ENCODE data around the gene PITPNM2. TPM values are rescaled to one million over a fixed set of nuclear protein-coding genes. Genes with fewer than 3 reads are reported as not detected.

Gene PITPNM2
- total RNA-seq, 2 experiments from 2014 or later = 8.1 to 9.3 TPM

DNA sequence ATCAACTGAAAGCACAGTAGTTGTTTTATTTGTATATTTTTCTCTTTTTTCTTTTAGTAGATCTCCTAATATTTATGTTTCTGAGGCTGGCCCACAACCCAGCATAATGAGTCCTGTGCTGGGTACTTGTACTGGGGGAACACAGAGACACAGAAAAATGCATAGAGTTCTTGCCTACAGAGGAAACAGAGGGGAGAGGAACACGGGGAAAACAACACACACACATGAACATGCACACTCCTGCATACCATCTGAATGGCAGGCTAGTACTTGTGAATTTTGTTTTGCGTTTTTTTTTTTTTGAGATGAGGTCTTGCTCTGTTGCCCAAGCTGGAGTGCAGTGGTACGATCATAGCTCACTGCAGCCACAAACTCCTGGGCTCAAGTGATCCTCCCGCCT, 21.3 kb downstream of the PITPNM2 start:
- Mint-ChIP-seq H3K36me3 (ENCODE audit: low read depth) (no peaks in the 10 kb centered on the region), H3K27me3 (peaks cover 6% of the 10 kb centered on the region), H3K4me3 (no peak overlapping the region), H3K27ac (no peak overlapping the region), H3K9me3 (no peaks in the 10 kb centered on the region), H3K4me1 (peaks cover 20% of the 10 kb centered on the region)
- DNase-seq = no peak
- ChIA-PET CTCF (no interaction called here), POLR2A (no interaction called here)

GRCh38 chr12:123127182-123127495, 23.8 kb downstream of the PITPNM2 start:
- no peak overlapping the region for H3K4me3 Mint-ChIP-seq
- H3K27me3 Mint-ChIP-seq = peaks cover 6% of the 10 kb centered on the region
- peaks cover 21% of the 10 kb centered on the region for H3K4me1 Mint-ChIP-seq
- no peaks in the 10 kb centered on the region for H3K36me3 Mint-ChIP-seq (ENCODE audit: low read depth)
- ChIA-PET CTCF (no interaction called here), POLR2A (no interaction called here)
- no peaks in the 10 kb centered on the region for H3K9me3 Mint-ChIP-seq
- no peak overlapping the region for H3K27ac Mint-ChIP-seq
- DNase-seq = no peak

GRCh38 chr12:123126294-123127181, 24.4 kb downstream of the PITPNM2 start:
- Mint-ChIP-seq H3K4me1 (peaks cover 21% of the 10 kb centered on the region), H3K27ac (no peak overlapping the region), H3K4me3 (no peak overlapping the region), H3K9me3 (no peaks in the 10 kb centered on the region), H3K36me3 (ENCODE audit: low read depth) (no peaks in the 10 kb centered on the region), H3K27me3 (peaks cover 6% of the 10 kb centered on the region)
- POLR2A ChIA-PET = interaction anchor here (0.6 to 1.0 kb wide), 2 partner anchors 19 kb away, joined by 3 to 4 read pairs; no protein-coding TSS in a partner anchor
- no peak for DNase-seq
- CTCF ChIA-PET = interaction anchor here (0.7 kb wide), 1 partner anchor 51 kb away, joined by 3 read pairs; no protein-coding TSS in a partner anchor

DNA sequence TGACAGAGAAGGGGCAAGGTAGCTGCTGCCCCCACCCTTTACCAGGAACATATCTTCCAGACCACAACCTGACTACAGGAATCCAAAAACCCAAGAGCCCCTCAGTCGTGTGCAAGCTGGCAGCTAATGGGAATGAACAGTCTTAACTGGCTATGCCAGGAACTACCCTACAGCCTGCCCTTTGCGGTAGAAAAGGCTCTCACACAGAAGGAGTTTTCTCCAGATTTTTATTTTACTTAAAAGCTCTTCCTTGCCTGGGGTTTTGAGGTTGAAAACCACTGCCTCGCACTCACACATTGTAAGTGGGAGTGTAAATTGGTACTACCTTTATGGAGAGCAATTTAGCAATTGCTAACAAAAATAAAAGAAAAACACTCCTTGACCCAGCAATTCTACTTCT, 28.3 kb downstream of the PITPNM2 start:
- Mint-ChIP-seq H3K4me1 (peaks cover 34% of the 10 kb centered on the region), H3K27me3 (peaks cover 6% of the 10 kb centered on the region), H3K9me3 (no peaks in the 10 kb centered on the region), H3K36me3 (ENCODE audit: low read depth) (no peaks in the 10 kb centered on the region), H3K27ac (peak overlapping the region; percentile 4), H3K4me3 (no peak overlapping the region)
- CTCF ChIA-PET = no interaction called here
- POLR2A ChIA-PET = interaction anchor here (1.0 to 9.9 kb wide), 6 partner anchors 9 to 46 kb away, joined by 3 to 80 read pairs (median 3); no protein-coding TSS in a partner anchor
- DNase-seq = no peak

- peaks cover 34% of the 10 kb centered on the region for H3K4me1 Mint-ChIP-seq
- DNase-seq = no peak
- H3K9me3 Mint-ChIP-seq = no peaks in the 10 kb centered on the region
- H3K36me3 Mint-ChIP-seq (ENCODE audit: low read depth) = no peaks in the 10 kb centered on the region
- peak overlapping the region; percentile 42 for H3K27ac Mint-ChIP-seq
- no peak overlapping the region for H3K4me3 Mint-ChIP-seq
- CTCF ChIA-PET = interaction anchor here (0.9 to 1.0 kb wide), 2 partner anchors 9 to 78 kb away, joined by 3 read pairs; no protein-coding TSS in a partner anchor
- POLR2A ChIA-PET = interaction anchor here (1.1 to 9.9 kb wide), 5 partner anchors 10 to 111 kb away, joined by 3 to 80 read pairs (median 9); partner anchors contain the start of genes MPHOSPH9 and MTRFR
- H3K27me3 Mint-ChIP-seq = peaks cover 6% of the 10 kb centered on the region
These were observed 29.2 kb downstream of the PITPNM2 start for GRCh38 chr12:123121670-123122069.

- Mint-ChIP-seq H3K4me3 (no peak overlapping the region), H3K4me1 (peaks cover 34% of the 10 kb centered on the region), H3K9me3 (no peaks in the 10 kb centered on the region), H3K27ac (peak overlapping the region; percentile 88), H3K27me3 (peaks cover 2% of the 10 kb centered on the region), H3K36me3 (ENCODE audit: low read depth) (no peaks in the 10 kb centered on the region)
- CTCF ChIA-PET = interaction anchor here (0.7 to 1.3 kb wide), 4 partner anchors 10 to 14 kb away, joined by 3 to 4 read pairs (median 3); no protein-coding TSS in a partner anchor
- POLR2A ChIA-PET = interaction anchor here (0.6 to 9.9 kb wide), 6 partner anchors 11 to 112 kb away, joined by 3 to 80 read pairs (median 8); partner anchors contain the start of genes MPHOSPH9 and MTRFR
- peak; percentile 38 for DNase-seq
These were observed 30.3 kb downstream of the PITPNM2 start for GRCh38 chr12:123120452-123121166.

DNA sequence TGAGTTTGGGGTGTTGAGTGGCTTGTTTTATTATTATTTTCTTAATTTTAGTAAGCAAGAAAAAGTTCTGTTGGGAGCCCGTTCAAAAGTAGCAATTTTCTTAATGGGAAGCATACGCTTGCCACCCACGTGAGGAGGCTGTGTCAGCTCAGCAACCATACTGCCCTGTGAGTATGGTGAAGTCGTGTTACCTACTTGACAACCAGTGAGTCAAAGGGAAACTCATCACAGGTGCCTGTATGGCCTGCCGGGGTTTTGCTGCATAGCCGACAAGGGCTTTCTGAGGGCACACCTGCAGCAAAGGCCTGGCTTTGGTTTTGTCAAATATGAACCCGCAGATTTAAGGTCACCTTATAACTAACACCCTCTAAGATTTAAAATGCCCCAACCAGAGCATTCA, 31.1 kb downstream of the PITPNM2 start:
- no peaks in the 10 kb centered on the region for H3K27me3 Mint-ChIP-seq
- peak; percentile 41 for DNase-seq
- H3K4me3 Mint-ChIP-seq = no peak overlapping the region
- H3K4me1 Mint-ChIP-seq = peaks cover 38% of the 10 kb centered on the region
- ChIA-PET CTCF (interaction anchor here (0.7 to 0.9 kb wide), 3 partner anchors 10 to 13 kb away, joined by 3 to 4 read pairs (median 3); no protein-coding TSS in a partner anchor), POLR2A (interaction anchor here (0.6 to 9.9 kb wide), 5 partner anchors 12 to 113 kb away, joined by 3 to 80 read pairs (median 9); partner anchors contain the start of genes MPHOSPH9 and MTRFR)
- H3K27ac Mint-ChIP-seq = peak overlapping the region; percentile 88
- H3K9me3 Mint-ChIP-seq = no peaks in the 10 kb centered on the region
- no peaks in the 10 kb centered on the region for H3K36me3 Mint-ChIP-seq (ENCODE audit: low read depth)

DNA sequence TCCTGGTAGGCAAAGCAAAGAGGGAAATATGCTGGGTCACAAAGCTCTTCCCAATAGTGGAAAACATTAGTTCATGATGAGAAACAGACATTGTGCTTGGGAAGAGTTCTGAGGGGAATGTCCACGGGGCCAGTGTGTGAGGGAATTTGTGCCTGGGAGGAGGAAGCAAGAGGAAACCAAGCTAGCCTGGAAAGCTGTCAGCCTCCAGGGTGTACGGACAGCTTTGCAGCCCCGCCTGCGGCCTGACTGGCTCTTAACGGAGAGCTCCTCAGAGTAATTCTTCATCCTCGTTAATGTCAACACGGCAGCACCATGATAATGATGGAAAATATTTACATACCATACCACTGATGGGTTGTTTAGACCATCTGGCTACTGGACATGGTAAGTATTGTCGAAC, 32.4 kb downstream of the PITPNM2 start:
- no peaks in the 10 kb centered on the region for H3K27me3 Mint-ChIP-seq
- no peaks in the 10 kb centered on the region for H3K9me3 Mint-ChIP-seq
- no peak overlapping the region for H3K4me3 Mint-ChIP-seq
- POLR2A ChIA-PET = interaction anchor here (9.9 kb wide), 1 partner anchor 11 kb away, joined by 80 read pairs; no protein-coding TSS in a partner anchor
- H3K27ac Mint-ChIP-seq = no peak overlapping the region
- DNase-seq = no peak
- no peaks in the 10 kb centered on the region for H3K36me3 Mint-ChIP-seq (ENCODE audit: low read depth)
- H3K4me1 Mint-ChIP-seq = peaks cover 38% of the 10 kb centered on the region
- CTCF ChIA-PET = interaction anchor here (1.4 kb wide), 1 partner anchor 43 kb away, joined by 5 read pairs; no protein-coding TSS in a partner anchor

DNA sequence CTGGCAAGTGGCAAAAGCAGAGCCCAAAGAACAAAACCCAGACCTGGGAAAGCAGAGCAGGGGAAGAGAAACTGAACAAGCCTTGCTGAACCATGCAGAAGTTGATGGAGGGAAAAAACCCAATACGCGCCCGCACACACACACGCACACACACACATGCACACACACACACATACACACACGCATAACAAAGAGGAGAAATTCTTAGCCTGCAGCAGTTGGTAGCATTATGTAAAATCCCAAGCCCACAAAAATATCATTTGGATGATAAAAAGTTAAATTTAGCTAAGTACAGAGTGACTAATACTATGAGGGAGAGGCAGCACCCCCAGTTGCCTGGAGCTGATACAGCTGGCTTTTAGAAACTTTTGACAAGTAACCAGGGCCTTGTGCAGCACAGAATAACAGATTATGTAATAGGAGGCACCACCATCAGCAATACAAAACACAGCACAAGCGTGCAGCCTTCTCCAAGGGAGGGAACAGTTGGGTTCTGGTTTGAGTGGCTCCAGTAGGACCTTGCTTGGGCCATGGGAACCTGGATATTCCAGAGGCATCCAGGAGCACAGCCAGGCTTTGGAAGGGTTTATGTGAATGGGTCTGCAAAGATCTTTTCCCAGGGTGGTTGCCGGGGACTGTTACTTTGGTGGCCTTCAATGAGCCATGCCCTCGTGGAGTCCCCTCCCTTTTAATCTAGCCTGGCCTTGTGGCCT, 35.3 kb downstream of the PITPNM2 start:
- Mint-ChIP-seq H3K27me3 (no peaks in the 10 kb centered on the region), H3K27ac (no peak overlapping the region), H3K4me3 (no peak overlapping the region), H3K9me3 (no peaks in the 10 kb centered on the region), H3K36me3 (ENCODE audit: low read depth) (no peaks in the 10 kb centered on the region), H3K4me1 (peaks cover 14% of the 10 kb centered on the region)
- no peak for DNase-seq
- ChIA-PET CTCF (no interaction called here), POLR2A (interaction anchor here (1.0 to 9.9 kb wide), 3 partner anchors 8 to 40 kb away, joined by 3 to 80 read pairs (median 3); no protein-coding TSS in a partner anchor)

GRCh38 chr12:123114304-123115083, 36.4 kb downstream of the PITPNM2 start:
- CTCF ChIA-PET = no interaction called here
- H3K9me3 Mint-ChIP-seq = no peaks in the 10 kb centered on the region
- no peaks in the 10 kb centered on the region for H3K27me3 Mint-ChIP-seq

GRCh38 chr12:123113026-123113425, 37.9 kb downstream of the PITPNM2 start:
- H3K9me3 Mint-ChIP-seq = no peaks in the 10 kb centered on the region
- no peak overlapping the region for H3K4me3 Mint-ChIP-seq
- POLR2A ChIA-PET = no interaction called here
- no peak overlapping the region for H3K27ac Mint-ChIP-seq
- CTCF ChIA-PET = no interaction called here
- DNase-seq = no peak
- no peaks in the 10 kb centered on the region for H3K36me3 Mint-ChIP-seq (ENCODE audit: low read depth)
- no peaks in the 10 kb centered on the region for H3K27me3 Mint-ChIP-seq
- peaks cover 5% of the 10 kb centered on the region for H3K4me1 Mint-ChIP-seq

More at GRCh38 chr12:123114304-123115083, 36.4 kb downstream of the PITPNM2 start:
- POLR2A ChIA-PET = interaction anchor here (1.0 to 9.9 kb wide), 3 partner anchors 7 to 39 kb away, joined by 3 to 80 read pairs (median 3); no protein-coding TSS in a partner anchor
- H3K27ac Mint-ChIP-seq = no peak overlapping the region
- no peak for DNase-seq
- no peak overlapping the region for H3K4me3 Mint-ChIP-seq
- H3K4me1 Mint-ChIP-seq = peaks cover 4% of the 10 kb centered on the region
- no peaks in the 10 kb centered on the region for H3K36me3 Mint-ChIP-seq (ENCODE audit: low read depth)

All from activated CD4-positive, alpha-beta memory T cell treated with anti-CD3 and anti-CD28 coated beads, Interleukin-2, amount 10 ng/mL, durations not matched to agents 7 days and 5 days (primary cell).